Left colon (tissue), 2 donors: ENCODE measurements around the gene VAV2. TPM values are rescaled to one million over a fixed set of nuclear protein-coding genes. Genes with fewer than 3 reads are reported as not detected.

ENCODE experiments used
- ATAC-seq: fragments of 200-7000 bp; cut with Tn5 transposase; one replicate; pipeline ENCODE4 v1.9.1; 2020; ENCODE audit warnings: mild to moderate bottlenecking, moderate library complexity
- DNase-seq, 2 donors: peaks; one replicate each; pipeline ENCODE4 v3.0.0-alpha.2; 2020
- intact Hi-C, 2 donors: fragments of 100-400 bp; cut with DNase I in 1 of 2; cut with micrococcal nuclease in 1 of 2; formaldehyde crosslinking; loops; one replicate each; pipeline versions ENCODE4 v1.11.2 to v1.14.0; 2022; cut with DNase I, micrococcal nuclease
- total RNA-seq, 2 donors: library from RNA; stranded (reverse); fragmentation: NEBNext Ultra II Directional; extraction: Animal tissue kit (Norgen Biotek cat#: 25700); gene quantifications; one replicate each; pipeline ENCODE4 v1.2.1, GENCODE V29; 2021
- donor health status: DM: no; HTN: no; CAD: no.
- donor health status: DM: yes; HTN: yes; CAD: no.

VAV2 gene
- total RNA-seq, 2 donors from 2014 or later: 29.6 to 43.2 TPM

DNA sequence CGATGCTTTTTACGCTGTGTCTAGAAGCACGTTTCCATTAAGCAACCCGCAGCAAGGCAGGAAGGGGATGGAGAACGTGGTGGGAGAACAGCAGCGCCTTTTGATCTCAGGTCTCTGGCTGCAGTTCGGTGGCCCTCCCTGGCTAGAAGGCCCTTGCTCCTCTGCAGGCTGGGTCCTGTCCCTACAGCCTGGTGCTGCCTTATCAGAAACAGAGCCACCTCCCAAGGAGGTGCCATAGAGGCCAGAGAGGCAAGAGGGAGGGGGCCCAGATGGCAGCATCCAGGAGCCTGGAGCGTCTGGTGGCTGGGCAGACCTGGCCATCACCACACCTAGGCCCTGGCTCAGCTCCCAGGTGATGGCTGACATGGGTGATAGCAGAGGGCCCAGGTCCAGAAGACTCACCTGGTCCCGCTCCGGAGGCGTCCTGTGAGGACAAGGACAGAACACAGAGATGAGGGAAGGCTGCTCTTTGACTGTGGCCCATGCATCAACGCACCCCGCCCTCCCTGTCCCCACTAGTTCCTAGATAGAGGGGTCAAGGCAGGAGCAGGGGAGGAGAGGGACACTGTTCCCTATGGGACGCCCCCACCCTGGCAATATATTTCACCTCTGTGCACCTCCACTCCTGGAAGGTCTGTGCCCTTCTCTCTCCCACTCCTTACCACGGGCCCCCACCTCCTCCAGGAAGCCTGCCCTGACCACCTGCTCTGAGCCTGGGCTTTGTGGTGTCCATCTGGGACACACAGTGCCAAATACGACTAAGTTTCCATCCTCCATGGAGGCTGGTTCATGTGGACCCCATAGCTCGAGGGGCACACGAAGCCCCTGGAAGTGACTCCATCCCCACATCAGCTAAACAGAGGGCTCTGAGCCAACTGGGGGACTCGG lies 212.4 kb downstream of the VAV2 start:
- DNase-seq (no peak), ATAC-seq (no peak)
- intact Hi-C loops: no loop called here

DNA sequence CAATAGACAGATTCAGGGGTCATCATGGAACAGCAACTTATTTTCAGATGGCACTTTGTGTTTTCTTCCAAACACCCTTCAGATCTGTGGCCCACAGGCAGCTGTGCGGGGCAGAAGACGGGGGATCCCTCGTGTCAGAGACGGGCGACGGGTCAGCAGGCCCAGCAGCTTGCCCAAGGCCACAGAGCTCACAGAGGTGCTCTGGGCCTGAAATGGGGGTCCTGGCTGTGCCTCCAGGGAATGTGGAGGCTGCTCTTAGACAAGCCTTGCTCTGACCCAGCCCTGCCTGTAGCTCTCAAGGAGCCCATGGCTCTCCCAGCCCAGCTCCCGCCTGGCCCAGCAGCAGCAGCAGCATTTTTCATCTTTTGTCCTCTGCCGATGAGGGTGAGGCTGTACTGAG lies 213.0 kb downstream of the VAV2 start:
- no peak for DNase-seq
- intact Hi-C loops: no loop called here
- no peak for ATAC-seq

DNA sequence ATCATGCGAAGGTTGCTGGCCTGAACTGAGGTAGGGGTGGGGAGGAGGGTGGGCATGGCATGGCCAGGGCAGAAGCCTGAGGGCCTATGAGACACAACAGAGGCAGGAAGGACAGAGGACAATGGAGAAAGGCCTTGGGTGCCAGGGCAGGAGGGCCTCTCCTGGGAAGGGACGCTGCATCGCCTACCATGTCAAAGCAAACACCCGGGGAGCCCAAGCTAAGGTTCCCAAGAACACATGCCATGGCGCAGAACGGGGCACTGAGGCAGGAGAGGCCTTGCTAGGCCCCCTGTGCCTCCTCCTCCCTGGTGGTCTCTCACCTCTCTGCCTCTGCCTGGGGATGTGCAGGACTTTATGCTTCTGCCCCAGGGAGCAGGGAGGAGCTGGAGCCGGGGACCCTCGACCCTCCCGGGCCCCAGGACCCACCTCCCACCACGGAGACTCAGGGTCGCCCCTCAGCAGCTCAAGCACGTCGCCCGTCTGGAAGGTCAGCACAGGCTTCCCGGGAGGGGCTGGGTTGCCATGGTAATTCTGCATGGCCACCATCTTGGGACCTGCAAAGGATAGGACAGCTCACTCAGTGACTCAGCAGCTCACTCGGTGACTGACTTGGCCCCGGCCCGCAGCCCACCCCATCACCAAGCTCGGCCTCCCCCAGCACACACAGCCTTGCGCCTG lies 213.6 kb downstream of the VAV2 start:
- DNase-seq (no peak), ATAC-seq (no peak)
- intact Hi-C loops: no loop called here

DNA sequence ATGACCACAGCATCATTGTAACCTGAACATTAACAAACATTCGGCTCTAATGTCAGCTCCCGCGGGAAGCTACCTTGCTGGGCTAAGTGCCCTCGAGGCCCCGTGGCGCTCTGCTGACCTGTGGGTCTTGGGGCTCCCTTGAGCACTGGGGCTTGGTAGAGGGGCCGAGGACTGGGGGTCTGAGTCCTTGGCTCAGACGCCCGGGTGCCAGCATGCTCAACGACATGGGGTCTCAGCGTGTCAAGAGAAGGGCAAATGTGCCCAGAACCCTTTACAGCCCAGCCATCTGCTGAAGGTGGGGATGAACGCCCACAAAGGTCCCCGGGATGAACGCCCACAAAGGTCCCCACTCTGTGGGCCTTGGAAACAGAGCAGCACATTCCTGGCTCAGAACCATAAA lies 214.3 kb downstream of the VAV2 start:
- no peak for DNase-seq

DNA sequence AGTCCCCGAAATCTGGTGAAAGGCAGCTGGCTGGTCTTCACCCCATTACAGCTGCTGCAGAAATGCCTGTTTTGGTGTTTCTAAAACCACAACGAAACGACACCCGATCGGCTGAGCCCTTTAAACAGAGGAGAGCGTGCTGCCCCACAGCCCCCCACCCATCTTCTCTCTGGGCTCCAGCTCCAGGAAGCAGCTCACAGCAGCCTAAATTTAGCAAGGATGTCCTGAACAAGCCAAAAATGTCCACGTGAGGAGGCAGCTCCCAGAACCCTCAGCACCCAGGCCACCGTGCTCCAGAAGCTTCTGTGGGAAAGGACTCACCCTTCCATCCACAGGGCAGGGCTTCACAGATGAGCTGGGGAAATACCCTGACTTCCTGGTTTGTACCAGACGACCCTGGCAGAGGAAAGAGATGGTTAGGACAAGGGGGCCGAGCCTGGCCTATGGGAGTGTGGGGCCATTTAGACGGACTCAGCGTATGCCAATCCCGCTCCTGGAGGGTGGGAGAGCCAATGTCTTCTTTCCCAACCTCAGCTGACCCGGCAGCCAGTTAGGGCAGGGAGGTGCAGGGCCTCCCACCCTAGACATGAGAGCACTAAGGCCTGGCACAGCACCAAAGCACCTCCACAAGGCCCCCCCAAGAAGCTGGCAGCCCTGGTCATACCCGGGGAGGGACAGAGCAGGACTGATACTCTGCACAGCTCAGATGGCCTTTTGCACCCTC lies 214.9 kb downstream of the VAV2 start:
- intact Hi-C loops: no loop called here
- ATAC-seq: no peak
- peak in 1 of 2 donors; percentile 15 for DNase-seq

More for the DNA sequence above, 214.3 kb downstream of the VAV2 start:
- ATAC-seq: no peak
- intact Hi-C loops: no loop called here

DNA sequence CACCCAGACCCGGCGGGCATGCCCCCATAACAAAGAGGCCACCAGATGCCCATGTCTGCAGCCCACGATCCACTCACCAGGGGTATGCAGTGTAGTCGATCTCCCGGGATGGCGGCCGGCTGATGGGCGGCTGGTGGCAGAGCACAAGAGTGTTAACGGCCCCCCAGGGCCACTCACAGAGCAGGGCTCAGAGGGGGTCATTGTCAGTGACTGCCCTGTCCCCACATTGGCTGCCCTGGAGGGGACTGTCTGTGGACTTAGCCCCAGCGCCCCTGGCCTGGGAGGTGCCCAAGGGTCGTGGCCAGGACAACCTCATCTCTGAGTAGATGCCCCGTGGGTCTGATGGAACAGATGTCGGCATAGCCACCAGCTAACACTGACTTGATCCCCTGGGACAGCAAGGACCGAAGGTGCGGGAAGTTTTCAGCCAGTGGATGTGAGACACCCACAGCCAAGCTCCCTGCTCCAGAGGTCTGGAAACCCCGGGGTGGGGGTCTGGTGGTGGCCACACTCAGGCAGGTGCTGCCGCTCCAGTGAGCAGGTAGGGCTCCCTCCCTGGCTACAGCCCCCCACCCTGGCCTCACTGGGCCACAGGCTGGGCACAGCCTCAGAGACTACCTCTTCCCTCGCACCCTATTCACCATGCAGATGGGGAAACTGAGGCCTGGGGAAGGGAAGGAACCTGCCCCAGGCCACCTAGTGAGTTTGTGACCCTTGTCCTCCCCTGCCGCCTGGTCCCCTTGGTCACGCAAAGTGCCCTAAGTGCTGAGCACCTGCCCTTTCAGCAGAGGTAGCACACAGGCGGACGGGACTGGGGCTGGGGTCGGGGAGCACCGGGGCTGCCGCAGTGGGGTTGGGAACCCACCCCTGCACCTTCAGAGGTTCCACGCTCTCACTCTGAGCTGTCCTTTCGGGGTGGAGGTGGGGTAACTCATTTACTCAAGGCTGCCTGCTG lies 215.9 kb downstream of the VAV2 start:
- ATAC-seq (no peak), DNase-seq (peak in 1 of 2 donors; percentile 16)
- intact Hi-C loops: no loop called here

DNA sequence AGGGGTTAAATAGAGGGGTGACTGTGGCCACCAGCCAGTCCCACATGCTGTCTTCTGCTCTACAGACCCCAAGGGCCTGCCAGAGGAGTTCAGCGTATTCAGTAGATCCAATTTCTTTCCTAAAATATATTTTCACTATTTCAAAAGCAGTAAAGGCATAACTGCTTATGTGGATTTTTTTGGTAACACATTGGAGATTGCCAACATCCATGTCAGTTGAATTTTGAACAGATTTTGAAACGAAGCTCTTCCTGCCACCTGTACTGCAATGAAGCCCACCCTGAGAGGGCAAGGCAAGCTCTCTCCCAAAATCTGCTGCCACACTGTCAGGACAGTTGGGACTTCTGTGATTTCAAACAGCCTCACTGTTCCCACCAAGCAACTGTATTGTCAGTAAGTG lies 216.8 kb downstream of the VAV2 start:
- DNase-seq (no peak), ATAC-seq (no peak)
- intact Hi-C loops: no loop called here

DNA sequence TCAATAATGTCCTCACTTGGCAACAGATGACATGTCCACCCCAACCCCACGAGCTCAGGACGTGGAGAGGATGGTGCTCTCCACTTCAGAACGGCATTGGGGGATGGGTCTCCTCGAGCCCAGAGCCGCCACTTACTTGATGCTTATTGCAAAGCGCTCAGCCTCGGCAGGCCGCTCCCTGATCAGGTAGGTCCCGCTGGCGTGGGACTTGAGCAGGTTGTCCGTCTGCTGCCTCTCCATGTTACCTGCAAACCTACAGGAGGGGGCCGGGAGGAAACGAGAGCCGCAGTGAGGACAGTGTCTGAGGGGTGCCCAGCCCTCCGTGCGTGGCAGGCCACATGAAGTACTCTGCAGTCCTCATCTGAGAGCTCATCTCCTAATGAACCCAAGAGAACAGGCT lies 217.3 kb downstream of the VAV2 start:
- DNase-seq (peak in 1 of 2 donors; percentile 12), ATAC-seq (no peak)
- intact Hi-C loops: no loop called here

DNA sequence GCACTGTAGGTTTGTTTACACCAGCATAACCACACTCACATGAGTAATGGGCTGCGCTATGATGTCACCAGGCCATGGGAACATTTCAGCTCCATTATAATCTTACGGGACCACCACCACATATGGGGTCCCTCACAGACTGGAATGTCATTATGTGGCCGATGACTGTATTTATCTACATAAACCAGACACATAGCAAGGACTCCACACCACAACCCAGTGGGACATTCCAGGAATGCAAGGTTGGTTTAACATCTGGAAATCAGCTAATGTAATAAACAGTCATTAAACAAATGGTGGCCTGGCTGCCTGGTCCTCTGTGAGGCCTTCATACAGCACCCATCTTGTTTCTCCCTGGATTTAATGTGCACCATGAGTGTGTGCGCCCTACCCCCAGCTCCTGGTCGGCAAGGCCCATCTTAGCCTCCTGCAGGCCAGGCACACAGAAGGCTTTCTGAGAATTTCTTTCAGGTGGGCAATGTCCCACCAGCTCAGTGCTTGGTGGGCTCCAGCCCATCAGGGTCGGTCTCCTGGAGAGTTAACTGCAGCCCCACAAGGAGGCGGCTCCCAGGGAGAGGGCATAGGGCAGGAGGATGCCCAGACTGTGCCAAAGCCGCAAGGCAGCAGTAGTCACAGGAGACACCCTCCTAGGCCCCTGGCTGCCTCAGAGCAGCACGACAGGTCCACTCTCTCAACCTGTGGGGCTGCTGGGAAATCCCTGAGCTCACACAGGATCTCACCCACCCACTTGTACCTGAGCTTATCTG lies 218.1 kb downstream of the VAV2 start:
- intact Hi-C loops: no loop called here
- ATAC-seq: no peak
- DNase-seq: no peak

DNA sequence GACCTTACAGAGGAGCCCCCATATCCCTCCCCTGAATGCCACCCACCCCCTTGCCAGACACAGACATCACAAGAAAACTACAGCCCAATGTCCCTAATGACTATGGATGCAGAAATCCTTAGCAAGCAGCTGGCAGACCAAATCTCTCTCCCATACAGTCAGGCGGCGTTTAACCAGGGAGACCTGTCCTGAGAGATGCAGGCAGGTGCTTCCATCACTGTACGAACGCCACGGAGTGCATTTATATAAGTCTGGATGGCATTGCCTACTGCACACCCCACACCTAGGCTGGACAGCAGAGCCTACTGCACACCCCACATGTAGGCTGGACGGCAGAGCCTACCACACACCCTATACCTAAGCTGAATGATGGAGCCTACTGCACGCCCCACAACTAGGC lies 219.5 kb downstream of the VAV2 start:
- ATAC-seq: no peak
- intact Hi-C loops: no loop called here
- DNase-seq: no peak

DNA sequence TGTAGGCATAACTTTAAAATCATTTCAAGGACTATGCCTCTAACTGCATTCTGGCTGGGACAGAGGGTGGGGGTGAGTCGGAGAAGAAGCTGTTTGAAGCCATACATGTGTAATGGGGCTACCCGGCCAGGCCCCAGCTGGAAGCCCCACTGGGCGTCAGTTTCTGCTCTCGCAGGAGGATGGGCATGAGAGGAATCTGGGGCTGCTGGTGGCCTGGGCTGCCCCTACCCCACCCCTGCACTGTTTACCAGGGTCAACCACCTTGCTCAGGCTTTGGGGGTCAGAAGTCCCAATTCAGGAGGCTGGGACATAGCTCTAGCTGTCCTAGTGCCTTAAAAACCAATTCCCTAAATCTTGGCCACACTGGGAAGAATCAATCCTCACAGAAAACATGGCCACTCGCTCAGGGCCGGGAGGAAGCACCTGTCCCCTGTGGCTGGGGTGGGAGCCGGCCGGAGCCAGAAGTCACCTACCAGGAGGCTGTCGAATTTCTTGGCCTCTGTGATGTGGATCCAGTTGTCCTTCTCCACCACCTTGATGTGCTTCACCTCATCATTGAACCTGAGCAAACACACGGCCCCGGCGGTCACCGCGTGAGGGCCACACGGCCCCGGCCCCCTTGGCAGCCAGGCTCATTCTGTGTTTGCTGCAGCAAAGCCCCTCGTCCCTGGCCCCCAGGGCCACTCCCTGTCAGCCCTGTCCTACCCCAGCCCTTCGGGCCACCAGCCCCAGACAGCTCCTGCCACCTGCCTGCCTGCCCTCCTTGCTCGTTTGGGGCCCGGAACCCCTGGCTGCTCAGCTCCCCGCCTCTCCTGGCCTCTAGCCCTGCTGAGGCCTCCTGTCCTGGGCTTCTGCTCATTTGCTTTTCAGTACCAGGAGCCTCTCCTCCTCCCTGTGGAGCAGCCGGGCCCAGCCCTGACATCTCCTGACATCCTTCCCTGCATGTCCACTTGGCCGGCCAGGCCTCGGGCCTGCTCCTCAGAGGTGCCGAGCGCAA lies 220.3 kb downstream of the VAV2 start:
- intact Hi-C loops: no loop called here
- DNase-seq (peak in 1 of 2 donors; percentile 18), ATAC-seq (no peak)

DNA sequence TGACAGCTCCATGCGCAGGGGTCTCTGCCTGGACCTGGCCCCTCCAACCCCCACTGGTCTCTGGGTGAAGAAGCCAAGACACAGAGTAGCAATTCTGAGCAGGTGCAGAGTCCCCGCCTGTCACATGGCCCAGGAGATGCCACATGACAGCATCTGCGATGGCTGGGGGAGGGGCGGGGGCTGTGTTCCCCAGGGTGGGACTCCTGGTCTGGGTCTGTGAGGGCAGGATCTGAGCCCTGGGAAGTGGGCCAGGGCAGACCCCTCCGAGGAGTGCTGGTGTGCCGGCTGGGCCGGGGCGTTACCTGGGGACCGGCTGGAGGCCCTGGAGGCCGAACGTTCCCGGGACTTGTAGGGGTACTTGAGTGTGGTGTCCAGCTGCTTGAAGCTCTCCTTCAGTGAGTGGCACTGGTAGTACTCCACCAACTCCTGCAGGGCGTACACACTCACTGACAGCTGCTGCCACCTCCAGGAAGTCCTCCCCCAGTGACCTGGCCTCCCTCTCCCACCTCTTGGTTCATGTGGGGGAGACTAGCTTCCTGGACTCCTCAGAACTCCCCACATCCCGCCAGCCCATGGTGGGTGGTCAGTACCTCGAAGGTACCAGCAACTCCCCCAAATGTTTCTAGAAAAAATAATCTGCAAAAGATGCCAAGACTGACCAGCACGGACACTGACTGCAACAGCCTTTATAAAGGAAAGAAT lies 221.9 kb downstream of the VAV2 start:
- ATAC-seq (no peak), DNase-seq (no peak)
- intact Hi-C loops: no loop called here

DNA sequence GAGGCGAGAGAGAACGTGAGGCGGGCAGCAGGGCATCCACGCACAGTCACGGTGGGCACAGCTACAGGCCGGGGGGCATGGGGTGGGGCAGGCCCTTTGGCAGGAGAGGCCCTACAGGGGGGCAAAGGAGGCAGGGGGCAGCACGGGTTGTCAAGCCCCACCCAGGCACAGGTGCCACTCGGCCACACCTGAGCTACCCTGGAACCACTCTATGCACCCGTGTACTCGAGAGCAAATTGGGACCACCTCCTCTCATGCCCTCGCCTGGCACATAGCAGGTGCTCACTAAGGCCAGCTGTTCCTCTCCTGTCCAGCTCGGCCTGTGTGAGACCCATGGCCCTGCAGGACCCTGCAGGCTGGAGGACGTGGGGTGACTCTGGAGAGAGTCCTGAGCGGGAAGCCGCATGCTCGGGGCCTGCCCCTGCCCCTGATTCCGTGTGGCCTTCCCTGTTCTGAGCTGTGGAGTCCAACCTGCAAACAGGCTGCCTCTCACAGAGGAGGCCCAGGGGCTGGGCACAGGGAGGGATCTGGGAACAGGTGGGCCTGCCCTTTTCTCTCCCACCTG lies 222.5 kb downstream of the VAV2 start:
- DNase-seq: no peak
- ATAC-seq: no peak
- intact Hi-C loops: no loop called here

DNA sequence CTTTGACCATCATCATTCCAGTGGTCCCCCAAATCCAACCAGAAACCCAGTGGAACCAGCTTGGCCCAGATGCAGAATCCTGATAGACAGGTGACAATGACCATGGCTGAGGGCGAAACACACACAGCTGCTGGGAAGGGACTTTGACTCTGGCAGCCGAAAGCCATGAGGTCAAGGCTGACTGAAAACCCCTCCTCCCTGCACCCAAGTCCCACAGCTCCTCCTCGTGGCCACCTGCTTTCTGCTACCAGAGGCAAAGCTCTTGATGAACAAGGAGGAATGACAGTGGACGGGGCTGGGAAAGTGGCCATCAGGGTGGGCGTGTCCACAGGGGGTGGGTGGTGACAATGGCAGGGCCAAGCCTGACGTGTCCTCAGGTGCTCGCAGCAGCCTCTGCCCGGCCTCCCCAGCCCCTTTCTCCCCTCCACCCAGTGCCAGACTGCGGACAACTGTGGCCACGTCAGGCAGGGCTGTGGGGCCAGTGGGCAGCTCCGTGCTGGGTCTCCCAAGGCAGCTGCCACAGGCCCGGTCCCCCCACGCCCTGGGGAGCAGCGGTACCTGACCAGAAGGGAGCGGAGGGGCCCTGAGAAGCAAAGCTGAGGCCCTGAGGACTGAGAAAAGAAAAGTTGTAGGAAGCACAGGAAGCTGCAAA lies 223.1 kb downstream of the VAV2 start:
- DNase-seq: no peak
- intact Hi-C loops: no loop called here
- ATAC-seq: no peak

DNA sequence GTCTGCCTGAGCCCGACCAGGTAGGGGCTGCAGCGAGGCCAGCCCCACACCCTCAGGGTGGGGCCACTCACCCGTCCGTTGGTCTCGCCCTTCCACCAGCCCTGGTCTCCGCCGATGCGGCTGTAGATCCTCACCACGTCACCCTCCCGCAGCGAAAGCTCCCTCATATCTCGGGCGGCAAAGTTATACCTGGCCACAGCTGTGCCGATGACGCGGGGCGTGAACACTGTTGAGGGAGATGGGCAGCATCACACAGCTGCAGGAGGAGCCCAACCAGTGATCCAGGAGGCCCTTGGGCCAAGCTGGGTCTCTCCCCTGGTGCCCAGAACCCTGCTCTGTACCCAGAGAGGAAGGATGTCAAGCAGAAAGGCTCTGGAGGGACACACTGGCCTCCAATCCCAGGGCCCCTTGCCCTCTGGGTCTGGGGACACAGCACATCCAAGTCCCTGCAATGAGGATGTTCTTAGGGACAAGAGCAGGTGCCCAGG lies 223.7 kb downstream of the VAV2 start:
- no peak for DNase-seq
- ATAC-seq: no peak
- intact Hi-C loops: no loop called here
